ENCODE data around the gene PPP1R14C.

The PPP1R14C gene

DNA sequence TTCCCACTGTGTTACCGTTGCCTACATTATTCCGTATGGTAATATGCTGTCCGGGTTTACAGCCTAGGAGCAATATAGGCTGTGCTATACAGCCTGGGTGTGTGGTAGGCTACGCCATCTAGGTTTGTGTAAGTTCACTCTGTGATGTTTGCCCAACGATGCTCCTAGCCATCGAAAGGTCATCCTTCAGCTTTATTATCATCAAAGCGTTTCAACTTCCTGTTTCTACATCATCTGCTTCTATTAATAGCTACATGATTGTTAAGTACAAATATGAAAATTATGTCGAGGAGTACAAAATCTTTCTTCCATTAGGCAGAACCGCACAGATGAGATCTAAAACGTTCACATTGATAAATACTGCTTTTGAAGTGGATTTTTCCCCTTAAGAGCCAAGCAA, 69.9 kb downstream of the PPP1R14C start:
- Mint-ChIP-seq H3K4me1 (peaks cover 7 to 15% of the 10 kb centered on the region in 2 donors), H3K36me3 (peaks cover 0 to 3% of the 10 kb centered on the region in 2 donors), H3K27me3 (peaks cover 0 to 11% of the 10 kb centered on the region in 2 donors), H3K9me3 (peaks cover 0 to 4% of the 10 kb centered on the region in 2 donors), H3K27ac (no peak overlapping the region), H3K4me3 (peak overlapping the region; percentile 5 to 43)
- ATAC-seq (replicated peaks) (peak; percentile 77 to 84), DNase-seq (no peak)

DNA sequence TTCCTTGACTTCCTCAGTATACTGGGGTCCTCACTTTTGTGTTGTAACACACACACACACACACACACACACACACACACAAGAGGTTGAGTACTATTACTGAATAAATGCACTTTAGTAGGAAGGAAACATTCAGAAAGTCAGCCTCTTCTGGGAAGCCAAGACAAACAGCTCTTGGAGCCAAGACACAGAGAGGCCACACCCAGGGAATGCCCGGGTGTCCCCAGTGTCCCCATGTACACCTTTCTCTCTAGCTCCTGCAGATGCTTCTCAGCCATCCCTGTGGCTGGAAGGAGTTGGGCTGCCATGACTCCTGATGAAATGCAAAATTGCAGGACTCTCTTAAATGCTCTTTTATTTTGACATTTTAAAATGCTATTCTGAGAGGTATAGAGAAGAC, 70.5 kb downstream of the PPP1R14C start:
- no peak overlapping the region for H3K27ac Mint-ChIP-seq
- no peak overlapping the region for H3K4me3 Mint-ChIP-seq
- ATAC-seq (replicated peaks), result no peak
- H3K36me3 Mint-ChIP-seq, result peaks cover 0 to 3% of the 10 kb centered on the region in 2 donors
- peaks cover 7 to 15% of the 10 kb centered on the region in 2 donors for H3K4me1 Mint-ChIP-seq
- peaks cover 0 to 4% of the 10 kb centered on the region in 2 donors for H3K9me3 Mint-ChIP-seq
- peaks cover 0 to 11% of the 10 kb centered on the region in 2 donors for H3K27me3 Mint-ChIP-seq
- DNase-seq, result no peak

DNA sequence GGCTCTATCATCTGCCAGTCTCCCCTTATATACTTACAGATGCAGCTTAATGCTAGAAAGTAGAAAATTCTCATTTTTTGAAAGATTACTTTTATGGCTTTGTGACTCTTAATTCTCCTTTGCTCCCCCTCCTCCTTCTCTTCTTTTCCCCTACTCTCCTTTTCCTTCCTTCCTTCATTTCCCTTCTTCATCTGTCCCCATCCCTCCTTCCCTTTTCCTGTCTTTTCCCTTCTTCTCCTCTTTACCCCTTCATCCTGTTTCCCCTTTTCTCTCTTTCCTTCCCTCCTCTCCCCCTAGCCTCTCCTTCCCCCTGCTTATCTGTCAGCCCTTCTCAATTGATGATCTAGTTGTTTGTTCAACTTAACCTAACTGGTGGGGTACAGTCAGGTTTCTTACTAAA, 71.5 kb downstream of the PPP1R14C start:
- H3K4me3 Mint-ChIP-seq, result no peak overlapping the region
- peaks cover 0 to 3% of the 10 kb centered on the region in 2 donors for H3K36me3 Mint-ChIP-seq
- no peak overlapping the region for H3K27ac Mint-ChIP-seq
- DNase-seq, result no peak
- peaks cover 0 to 4% of the 10 kb centered on the region in 2 donors for H3K9me3 Mint-ChIP-seq
- no peak for ATAC-seq (replicated peaks)
- H3K4me1 Mint-ChIP-seq, result peaks cover 7 to 15% of the 10 kb centered on the region in 2 donors
- H3K27me3 Mint-ChIP-seq, result peaks cover 0 to 11% of the 10 kb centered on the region in 2 donors

DNA sequence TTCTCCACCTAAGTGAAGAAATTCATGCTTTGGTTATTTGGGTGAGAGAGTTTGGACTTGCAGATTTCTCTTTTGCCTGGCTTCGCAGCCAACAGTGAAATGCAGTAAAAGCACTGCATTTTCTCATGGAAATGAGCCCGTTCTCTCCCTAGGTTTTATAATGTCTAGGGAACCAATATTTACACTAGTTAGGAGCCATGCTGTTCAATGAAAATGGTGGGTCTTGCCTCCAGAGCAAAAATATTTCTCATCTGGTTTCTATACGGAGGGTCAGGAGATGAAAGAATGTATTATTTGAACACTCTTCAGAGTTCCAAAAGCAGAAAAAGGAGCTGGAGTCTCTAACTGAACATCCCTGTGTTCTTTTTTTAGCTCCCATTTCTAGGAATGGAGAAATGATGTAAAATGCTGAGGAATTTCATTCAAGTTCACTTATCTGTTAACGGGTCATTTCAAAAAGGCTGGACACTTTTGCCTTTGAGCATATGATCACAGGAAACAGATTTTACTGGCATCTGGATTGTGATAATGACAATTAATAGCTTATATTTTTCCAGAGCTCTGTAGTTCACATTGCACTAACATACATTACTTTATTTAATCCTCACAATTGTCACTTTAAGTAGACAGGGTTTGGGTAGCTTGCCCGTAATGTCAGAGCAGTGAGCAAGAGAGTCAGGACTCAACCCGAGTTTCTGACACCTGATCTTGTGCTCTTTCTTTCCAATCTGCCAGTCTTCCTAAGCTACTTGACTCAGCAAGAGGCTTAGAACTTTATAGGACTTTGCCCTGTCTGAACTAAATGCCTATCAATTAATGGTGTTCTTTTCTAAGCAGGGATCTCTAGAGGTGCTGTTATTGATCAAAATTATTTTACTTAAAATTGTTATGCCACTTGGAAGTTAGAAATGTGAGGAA, 78.0 kb downstream of the PPP1R14C start:
- Mint-ChIP-seq H3K27ac (no peak overlapping the region), H3K36me3 (no peaks in the 10 kb centered on the region), H3K27me3 (peaks cover 12 to 23% of the 10 kb centered on the region in 2 donors), H3K4me3 (no peak overlapping the region), H3K9me3 (peaks cover 0 to 2% of the 10 kb centered on the region in 2 donors), H3K4me1 (no peaks in the 10 kb centered on the region)
- DNase-seq (no peak), ATAC-seq (replicated peaks) (no peak)

DNA sequence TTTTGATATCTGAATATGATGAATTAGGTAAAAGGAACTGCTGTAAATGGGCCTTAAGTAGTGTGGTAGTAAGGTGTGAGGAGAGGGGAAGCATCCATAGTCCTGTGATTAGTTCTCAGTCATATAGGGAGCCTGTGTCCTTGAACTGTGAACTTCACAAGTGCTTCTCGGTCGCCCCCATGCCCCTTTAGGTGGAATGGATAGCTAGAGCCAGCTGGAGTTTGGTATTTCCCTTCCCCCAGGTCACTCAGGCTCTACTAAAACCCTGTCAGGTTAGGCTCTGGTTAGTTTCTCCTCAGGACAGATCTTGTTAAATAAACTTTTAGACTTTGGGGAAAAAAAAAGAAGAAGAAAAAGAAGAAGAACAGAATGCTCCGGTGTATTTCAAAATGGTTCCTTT, 82.0 kb downstream of the PPP1R14C start:
- H3K27ac Mint-ChIP-seq, result no peak overlapping the region
- peaks cover 12 to 43% of the 10 kb centered on the region in 2 donors for H3K27me3 Mint-ChIP-seq
- H3K4me3 Mint-ChIP-seq, result no peak overlapping the region

DNA sequence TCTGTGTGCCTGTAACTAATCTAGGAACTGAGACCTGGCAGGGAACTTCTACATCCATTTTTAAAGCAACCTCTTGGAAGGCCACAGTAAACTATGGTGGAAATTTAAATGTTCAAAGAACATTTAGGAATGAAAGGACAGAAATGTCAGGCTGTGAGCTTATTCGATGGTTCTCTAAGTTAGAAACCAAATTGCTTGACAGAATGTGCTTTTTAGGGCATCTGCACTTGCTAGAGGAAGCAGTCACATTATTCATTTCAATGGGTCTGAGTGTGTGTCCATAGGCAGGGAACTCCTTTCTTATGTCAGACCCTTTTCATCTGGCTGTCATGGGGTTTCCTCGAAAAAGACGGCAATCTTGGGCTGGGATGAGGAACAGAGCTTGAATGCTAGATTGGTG, 84.4 kb downstream of the PPP1R14C start:
- Mint-ChIP-seq H3K27me3 (peaks cover 24 to 55% of the 10 kb centered on the region in 2 donors), H3K4me1 (no peaks in the 10 kb centered on the region), H3K9me3 (peaks cover 0 to 2% of the 10 kb centered on the region in 2 donors), H3K27ac (no peak overlapping the region), H3K4me3 (no peak overlapping the region), H3K36me3 (no peaks in the 10 kb centered on the region)
- DNase-seq (no peak), ATAC-seq (replicated peaks) (no peak)

More for the DNA sequence above, 82.0 kb downstream of the PPP1R14C start:
- Mint-ChIP-seq H3K9me3 (peaks cover 0 to 2% of the 10 kb centered on the region in 2 donors), H3K4me1 (no peaks in the 10 kb centered on the region), H3K36me3 (no peaks in the 10 kb centered on the region)
- no peak for ATAC-seq (replicated peaks)
- DNase-seq, result no peak

DNA sequence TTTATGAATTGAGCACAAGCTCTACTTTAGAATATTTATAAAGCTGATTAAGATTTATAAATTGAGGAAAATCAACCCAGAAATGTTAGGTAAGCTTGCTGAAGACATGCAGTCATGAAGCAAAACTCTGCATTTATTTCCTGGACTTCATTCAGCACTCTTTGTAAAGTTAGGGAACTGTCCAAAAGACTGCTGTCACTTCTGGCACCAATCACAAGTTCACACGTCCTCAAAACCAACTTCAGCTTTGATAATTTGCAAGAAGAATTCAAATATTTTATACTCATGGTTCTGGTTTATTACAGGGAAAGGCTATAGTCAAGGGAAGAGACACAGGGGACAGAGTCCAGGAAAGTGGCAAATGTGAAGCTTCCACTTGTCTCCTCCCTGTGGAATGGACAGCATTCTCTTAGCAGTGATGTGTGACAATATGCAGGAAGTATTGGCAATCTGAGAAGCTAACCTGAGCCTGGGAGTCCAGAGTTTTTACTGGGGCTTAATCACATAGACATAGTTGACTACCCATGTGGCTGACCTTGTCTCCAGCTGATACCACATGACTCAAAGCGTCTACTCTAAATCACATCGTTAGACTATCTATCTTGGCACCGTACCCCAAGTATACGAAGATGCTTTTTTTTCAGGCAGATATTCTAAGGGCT, 85.4 kb downstream of the PPP1R14C start:
- DNase-seq (no peak), ATAC-seq (replicated peaks) (no peak)
- peaks cover 0 to 6% of the 10 kb centered on the region in 2 donors for H3K9me3 Mint-ChIP-seq
- no peak overlapping the region for H3K27ac Mint-ChIP-seq
- peaks cover 22 to 52% of the 10 kb centered on the region in 2 donors for H3K27me3 Mint-ChIP-seq
- H3K4me1 Mint-ChIP-seq, result no peaks in the 10 kb centered on the region
- peaks cover 0 to 3% of the 10 kb centered on the region in 2 donors for H3K36me3 Mint-ChIP-seq
- no peak overlapping the region for H3K4me3 Mint-ChIP-seq

DNA sequence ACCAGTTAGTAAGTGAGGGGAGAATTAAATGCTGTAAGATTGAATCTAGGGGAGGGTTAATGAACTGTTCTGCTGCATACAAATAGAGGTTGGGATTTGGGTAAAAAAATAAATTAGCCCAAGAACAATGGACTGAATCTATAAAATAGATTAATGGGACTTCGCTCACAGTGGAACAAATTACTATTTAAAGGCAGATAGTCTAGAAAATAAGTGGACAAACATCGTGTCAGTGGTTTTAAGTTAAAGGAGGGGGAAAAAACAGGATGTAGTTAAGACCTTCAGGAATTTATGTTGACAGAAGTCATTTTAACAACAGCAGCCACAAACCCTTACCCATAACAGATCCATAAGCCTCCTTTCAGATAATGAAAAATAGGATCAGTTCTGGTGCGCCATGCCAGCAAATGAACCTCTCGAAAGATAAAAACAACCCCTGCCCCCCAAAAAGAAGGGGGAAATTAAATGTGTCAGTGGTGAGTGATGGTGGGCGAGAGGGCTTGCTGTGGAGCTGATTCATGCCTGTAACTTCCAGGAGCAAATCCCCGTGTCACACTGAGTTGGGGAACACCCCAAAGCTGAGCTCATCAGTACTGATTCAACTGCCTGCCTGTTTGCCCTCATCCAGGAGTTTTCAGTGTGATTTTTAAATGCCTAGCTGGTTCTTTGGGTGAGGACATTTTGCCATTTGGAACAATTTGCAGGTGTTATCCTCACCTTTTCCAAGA, 86.8 kb downstream of the PPP1R14C start:
- no peak for ATAC-seq (replicated peaks)
- no peak overlapping the region for H3K4me3 Mint-ChIP-seq
- no peaks in the 10 kb centered on the region for H3K4me1 Mint-ChIP-seq
- H3K27me3 Mint-ChIP-seq, result peaks cover 16 to 39% of the 10 kb centered on the region in 2 donors
- H3K9me3 Mint-ChIP-seq, result peaks cover 0 to 4% of the 10 kb centered on the region in 2 donors
- H3K36me3 Mint-ChIP-seq, result peaks cover 0 to 3% of the 10 kb centered on the region in 2 donors
- no peak for DNase-seq
- H3K27ac Mint-ChIP-seq, result no peak overlapping the region

DNA sequence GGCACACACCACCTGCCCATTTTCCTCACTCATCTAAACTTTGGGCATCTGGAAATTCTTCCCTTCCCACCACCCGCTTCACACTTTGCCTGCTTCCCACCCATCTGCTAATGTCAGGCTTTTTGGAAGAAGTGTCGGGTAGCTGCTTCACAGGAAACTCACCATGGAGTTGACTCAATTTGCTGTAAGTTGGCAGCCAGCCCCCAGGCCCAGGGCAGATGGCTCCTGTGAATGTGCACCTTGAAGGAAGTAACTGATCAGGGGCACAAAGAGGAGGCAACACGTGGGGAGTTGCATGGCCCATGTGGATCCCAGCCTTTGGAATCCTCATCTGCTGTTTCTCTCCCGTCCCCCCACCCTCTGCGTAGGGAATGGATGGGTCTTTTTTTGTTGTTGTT, 87.3 kb downstream of the PPP1R14C start:
- Mint-ChIP-seq H3K27ac (no peak overlapping the region), H3K4me3 (no peak overlapping the region), H3K4me1 (no peaks in the 10 kb centered on the region), H3K36me3 (peaks cover 0 to 3% of the 10 kb centered on the region in 2 donors), H3K9me3 (peaks cover 0 to 4% of the 10 kb centered on the region in 2 donors), H3K27me3 (peaks cover 13 to 34% of the 10 kb centered on the region in 2 donors)
- ATAC-seq (replicated peaks) (no peak), DNase-seq (no peak)

DNA sequence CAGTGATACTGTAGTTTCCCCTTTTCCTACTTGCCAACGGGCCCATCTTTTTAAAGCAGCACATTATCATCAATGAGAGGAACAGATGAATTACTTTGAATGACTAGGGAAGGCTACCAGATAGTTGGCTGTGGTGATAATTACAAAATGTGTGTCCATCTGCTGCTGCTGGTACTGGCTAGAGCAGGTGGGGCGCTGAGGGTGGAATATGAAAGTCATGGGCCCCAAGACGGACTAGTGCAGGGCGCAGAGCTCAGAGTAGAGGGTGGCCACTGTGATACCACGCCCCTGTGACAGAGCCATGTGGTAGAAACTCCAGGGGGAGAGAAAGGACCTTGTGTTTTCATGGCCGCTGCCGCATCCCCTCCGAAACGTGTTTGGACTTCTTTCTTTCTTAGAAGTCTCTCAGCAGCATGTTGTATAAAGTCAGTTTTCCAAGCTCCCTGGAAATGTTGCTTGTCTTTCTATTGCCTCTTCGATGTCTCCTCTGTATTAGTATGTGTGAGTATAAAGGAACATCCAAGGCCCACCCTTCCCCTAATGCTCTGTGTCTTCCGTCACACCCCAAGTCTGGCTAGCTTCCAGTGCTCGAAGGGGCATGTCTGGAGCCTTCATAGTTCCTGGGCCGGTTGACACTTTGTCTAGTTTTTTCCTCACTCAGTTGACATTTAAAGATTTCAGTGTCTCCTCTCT, 88.1 kb downstream of the PPP1R14C start:
- H3K27ac Mint-ChIP-seq, result no peak overlapping the region
- DNase-seq, result no peak
- no peak overlapping the region for H3K4me3 Mint-ChIP-seq
- peaks cover 0 to 3% of the 10 kb centered on the region in 2 donors for H3K36me3 Mint-ChIP-seq
- H3K9me3 Mint-ChIP-seq, result peaks cover 0 to 4% of the 10 kb centered on the region in 2 donors
- H3K4me1 Mint-ChIP-seq, result no peaks in the 10 kb centered on the region
- ATAC-seq (replicated peaks), result no peak
- H3K27me3 Mint-ChIP-seq, result peaks cover 16 to 37% of the 10 kb centered on the region in 2 donors

DNA sequence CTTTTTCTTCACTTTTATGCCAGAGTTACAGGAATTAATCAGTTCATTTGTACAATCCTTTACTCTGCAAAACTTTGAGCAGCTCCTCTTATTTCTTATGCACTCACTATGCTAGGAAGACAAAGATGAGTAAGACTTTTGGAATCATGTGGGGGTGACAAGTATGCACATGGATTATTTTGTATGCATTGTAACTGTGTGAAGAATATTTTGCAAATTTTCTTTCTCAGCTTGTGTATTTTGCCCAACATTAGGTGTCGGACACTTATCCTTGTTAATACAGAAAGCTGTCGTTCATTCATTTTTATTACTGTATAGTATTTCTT, 88.6 kb downstream of the PPP1R14C start:
- Mint-ChIP-seq H3K4me3 (no peak overlapping the region), H3K4me1 (no peaks in the 10 kb centered on the region), H3K36me3 (peaks cover 3% of the 10 kb centered on the region in 2 donors), H3K27ac (no peak overlapping the region), H3K9me3 (peaks cover 0 to 4% of the 10 kb centered on the region in 2 donors), H3K27me3 (peaks cover 21 to 42% of the 10 kb centered on the region in 2 donors)
- ATAC-seq (replicated peaks) (no peak), DNase-seq (no peak)

DNA sequence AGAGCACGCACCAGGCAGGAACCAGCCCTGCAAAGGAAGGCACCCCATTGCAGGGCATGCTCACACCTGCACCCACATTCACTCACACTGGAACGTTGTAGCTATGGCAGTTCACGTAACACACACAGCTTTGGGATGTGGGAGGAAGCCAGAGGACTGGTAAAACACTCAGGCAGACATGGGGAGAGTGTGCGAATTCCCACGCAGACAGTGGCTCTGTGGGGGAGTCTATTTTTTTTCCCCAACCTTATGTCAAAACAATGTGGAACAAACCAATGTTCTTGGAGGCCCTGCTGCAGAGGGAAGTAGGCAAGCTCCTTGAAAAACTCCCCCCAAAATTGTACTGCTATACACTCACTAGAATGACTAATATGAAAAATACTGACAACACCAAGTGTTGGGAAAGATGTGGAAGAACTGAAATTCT, 91.0 kb downstream of the PPP1R14C start:
- H3K9me3 Mint-ChIP-seq, result peaks cover 0 to 4% of the 10 kb centered on the region in 2 donors
- ATAC-seq (replicated peaks) (no peak), DNase-seq (no peak)
- peaks cover 3% of the 10 kb centered on the region in 2 donors for H3K36me3 Mint-ChIP-seq
- H3K27me3 Mint-ChIP-seq, result peaks cover 23 to 30% of the 10 kb centered on the region in 2 donors
- peaks cover 0 to 2% of the 10 kb centered on the region in 2 donors for H3K4me1 Mint-ChIP-seq
- H3K4me3 Mint-ChIP-seq, result no peak overlapping the region
- H3K27ac Mint-ChIP-seq, result no peak overlapping the region

DNA sequence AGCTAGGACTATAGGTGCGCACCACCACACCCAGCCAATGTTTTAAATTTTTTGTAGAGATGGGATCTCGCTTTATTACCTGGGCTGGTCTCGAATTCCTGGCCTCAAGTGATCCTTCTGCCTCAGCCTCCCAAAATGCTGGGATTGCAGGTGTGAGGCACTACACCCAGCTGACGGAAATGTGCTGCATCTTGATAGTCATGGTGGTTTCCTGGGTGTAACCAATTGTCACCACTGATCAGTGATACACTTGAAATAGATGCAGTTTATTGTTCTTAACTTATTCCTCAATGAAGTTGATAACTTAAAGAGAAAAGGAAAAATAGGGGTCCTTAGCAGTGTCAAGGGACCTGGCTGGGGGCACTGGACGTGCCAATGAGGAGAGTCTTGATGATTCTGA, 92.4 kb downstream of the PPP1R14C start:
- ATAC-seq (replicated peaks), result no peak
- H3K4me1 Mint-ChIP-seq, result peaks cover 0 to 2% of the 10 kb centered on the region in 2 donors
- H3K4me3 Mint-ChIP-seq, result no peak overlapping the region
- peaks cover 0 to 4% of the 10 kb centered on the region in 2 donors for H3K9me3 Mint-ChIP-seq
- peaks cover 3 to 8% of the 10 kb centered on the region in 2 donors for H3K36me3 Mint-ChIP-seq
- no peak overlapping the region for H3K27ac Mint-ChIP-seq
- DNase-seq, result no peak
- H3K27me3 Mint-ChIP-seq, result peaks cover 20 to 24% of the 10 kb centered on the region in 2 donors
